Measurements from ENCODE around the gene FRY.

FRY gene

DNA sequence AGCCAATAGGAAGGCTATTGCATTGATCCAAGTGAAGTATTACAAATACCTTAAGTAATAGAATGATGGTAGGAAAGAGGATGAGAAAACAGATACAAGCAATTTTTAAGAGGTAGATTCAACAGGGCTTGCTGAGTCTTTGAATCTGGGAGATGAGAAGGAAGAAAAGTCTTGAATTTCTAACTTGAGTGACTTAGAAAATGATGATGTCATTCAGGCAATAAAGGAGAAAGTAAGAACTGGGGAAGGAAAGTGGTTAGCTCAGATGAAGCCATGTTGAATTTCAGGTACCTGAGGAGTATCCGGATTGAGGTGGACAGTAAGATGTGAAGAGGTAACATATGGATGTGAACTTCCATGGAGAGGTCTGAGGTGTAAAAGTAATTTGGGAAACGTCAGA is 15.5 kb upstream of the FRY start:
- ChIA-PET CTCF (interaction anchor here (0.9 to 1.4 kb wide), 3 partner anchors 148 to 566 kb away, joined by 3 to 5 read pairs (median 3); no protein-coding TSS in a partner anchor), POLR2A (no interaction called here)
- no peak for DNase-seq (ENCODE audit: low read depth, low spot score)
- TF ChIP-seq, protein P1, sequence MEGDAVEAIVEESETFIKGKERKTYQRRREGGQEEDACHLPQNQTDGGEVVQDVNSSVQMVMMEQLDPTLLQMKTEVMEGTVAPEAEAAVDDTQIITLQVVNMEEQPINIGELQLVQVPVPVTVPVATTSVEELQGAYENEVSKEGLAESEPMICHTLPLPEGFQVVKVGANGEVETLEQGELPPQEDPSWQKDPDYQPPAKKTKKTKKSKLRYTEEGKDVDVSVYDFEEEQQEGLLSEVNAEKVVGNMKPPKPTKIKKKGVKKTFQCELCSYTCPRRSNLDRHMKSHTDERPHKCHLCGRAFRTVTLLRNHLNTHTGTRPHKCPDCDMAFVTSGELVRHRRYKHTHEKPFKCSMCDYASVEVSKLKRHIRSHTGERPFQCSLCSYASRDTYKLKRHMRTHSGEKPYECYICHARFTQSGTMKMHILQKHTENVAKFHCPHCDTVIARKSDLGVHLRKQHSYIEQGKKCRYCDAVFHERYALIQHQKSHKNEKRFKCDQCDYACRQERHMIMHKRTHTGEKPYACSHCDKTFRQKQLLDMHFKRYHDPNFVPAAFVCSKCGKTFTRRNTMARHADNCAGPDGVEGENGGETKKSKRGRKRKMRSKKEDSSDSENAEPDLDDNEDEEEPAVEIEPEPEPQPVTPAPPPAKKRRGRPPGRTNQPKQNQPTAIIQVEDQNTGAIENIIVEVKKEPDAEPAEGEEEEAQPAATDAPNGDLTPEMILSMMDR (IDR thresholded peaks at IDR 0.05; ENCODE audit: insufficient read depth, low read length, missing control alignments), result no peak
- H3K4me3 ChIP-seq (ENCODE audit: low read depth, low read length), result no peak overlapping the region

DNA sequence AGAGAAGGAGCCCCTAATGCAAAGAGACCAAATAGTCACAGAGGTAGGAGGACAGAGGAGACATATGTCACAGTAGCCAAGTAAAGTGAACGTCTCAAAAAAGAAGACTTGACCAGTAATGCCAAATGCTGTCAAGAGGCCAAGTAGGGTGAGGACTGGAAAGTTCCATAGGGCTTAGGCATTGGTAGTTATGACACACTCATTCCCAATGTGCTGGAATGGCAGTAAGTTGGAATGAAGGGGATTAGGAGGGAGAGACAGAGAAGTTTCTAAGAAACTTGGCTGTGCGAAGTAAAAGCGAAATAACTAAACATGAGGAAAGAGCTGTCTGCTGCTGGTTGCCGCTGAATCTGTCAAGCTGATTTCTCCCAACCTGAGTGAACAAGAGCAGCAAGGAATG is 14.9 kb upstream of the FRY start:
- CTCF ChIA-PET, result interaction anchor here (0.9 to 1.4 kb wide), 4 partner anchors 13 to 565 kb away, joined by 3 to 5 read pairs (median 3); no protein-coding TSS in a partner anchor
- no peak overlapping the region for H3K4me3 ChIP-seq (ENCODE audit: low read depth, low read length)
- no peak for DNase-seq (ENCODE audit: low read depth, low spot score)
- POLR2A ChIA-PET, result no interaction called here
- TF ChIP-seq, protein P1 (IDR thresholded peaks at IDR 0.05; ENCODE audit: insufficient read depth, low read length, missing control alignments), result no peak

DNA sequence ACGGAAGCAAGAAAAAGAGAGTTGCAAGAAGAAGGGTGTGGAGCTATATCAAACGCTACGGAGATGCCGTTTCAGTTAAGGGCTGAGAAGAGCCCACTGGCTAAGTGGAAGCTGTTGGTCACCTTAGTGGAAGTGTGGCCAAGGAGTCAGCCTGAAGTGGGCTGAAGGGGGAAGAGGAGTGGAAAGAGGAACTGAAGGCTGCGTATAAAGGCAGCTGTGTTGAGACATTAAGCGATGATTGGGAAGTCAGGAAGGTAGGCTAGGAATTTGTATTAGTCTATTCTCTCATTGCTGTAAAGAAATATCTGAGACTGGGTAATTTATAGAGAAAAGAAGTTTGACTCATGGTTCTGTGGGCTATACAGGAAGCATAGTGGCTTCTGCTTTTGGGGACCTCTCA is 14.1 kb upstream of the FRY start:
- CTCF ChIA-PET, result interaction anchor here (0.5 to 1.4 kb wide), 5 partner anchors 9 to 618 kb away, joined by 3 to 6 read pairs (median 3); no protein-coding TSS in a partner anchor
- POLR2A ChIA-PET, result no interaction called here
- TF ChIP-seq, protein P1 (IDR thresholded peaks at IDR 0.05; ENCODE audit: insufficient read depth, low read length, missing control alignments), result no peak
- DNase-seq (ENCODE audit: low read depth, low spot score), result no peak
- no peak overlapping the region for H3K4me3 ChIP-seq (ENCODE audit: low read depth, low read length)

DNA sequence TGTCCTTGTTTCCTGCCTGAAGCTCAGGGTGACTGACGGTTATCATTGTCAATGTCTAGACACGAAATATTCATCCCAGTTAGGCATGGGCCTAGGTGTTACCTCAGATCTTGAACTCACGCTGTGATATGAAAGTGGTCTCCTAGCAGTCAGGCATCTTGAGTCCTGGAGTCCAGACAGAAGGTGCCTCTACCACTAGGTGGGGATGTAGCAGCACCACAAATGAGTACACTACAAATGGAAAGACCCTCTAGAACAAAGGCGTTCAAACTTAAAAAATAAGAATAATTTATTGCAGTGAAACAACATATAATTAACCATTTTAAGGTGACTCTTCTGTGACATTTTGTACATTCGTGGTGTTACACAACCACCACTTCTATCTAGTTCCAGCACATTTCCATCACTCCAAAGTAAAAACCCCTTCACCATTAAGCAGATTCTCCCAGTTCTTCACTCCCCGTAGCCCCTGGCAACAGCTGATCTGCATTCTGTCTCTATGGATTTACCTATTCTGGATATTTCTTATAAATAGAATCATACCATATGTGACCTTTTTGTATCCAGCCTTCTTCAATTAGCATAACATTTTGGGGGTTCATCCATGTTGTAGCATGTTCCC is 11.9 kb upstream of the FRY start:
- no peak for DNase-seq (ENCODE audit: low read depth, low spot score)
- TF ChIP-seq, protein P1 (IDR thresholded peaks at IDR 0.05; ENCODE audit: insufficient read depth, low read length, missing control alignments), result peak; percentile 72
- POLR2A ChIA-PET, result no interaction called here
- no peak overlapping the region for H3K4me3 ChIP-seq (ENCODE audit: low read depth, low read length)
- CTCF ChIA-PET, result interaction anchor here (0.9 to 1.7 kb wide), 10 partner anchors 8 to 561 kb away, joined by 3 to 9 read pairs (median 4); partner anchors contain the start of gene FRY

DNA sequence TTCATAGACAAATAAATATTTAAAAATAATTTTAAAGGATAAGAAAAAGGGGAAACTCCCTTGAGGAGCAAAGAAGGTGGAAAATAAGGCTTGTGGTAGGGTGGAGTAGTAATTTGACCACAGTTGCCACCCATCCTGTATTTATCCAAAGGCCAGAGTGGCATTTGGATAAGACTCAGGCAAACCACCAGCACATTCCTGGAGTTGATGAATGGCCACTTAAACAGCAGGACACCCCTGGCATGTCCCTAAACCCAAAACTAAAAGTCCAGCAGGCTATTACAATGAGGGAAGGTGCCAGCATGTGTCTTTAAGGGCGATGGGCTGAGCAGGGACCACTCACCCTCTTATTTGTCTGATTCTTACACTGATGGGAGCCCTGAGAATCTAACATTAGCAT is 9.8 kb upstream of the FRY start:
- H3K4me3 ChIP-seq (ENCODE audit: low read depth, low read length), result no peak overlapping the region
- POLR2A ChIA-PET, result interaction anchor here (0.6 kb wide), 1 partner anchor 207 kb away, joined by 3 read pairs; no protein-coding TSS in a partner anchor
- TF ChIP-seq, protein P1 (IDR thresholded peaks at IDR 0.05; ENCODE audit: insufficient read depth, low read length, missing control alignments), result no peak
- CTCF ChIA-PET, result interaction anchor here (0.9 to 1.7 kb wide), 4 partner anchors 11 to 559 kb away, joined by 3 to 9 read pairs (median 4); partner anchors contain the start of genes BRCA2 and ZAR1L
- no peak for DNase-seq (ENCODE audit: low read depth, low spot score)

DNA sequence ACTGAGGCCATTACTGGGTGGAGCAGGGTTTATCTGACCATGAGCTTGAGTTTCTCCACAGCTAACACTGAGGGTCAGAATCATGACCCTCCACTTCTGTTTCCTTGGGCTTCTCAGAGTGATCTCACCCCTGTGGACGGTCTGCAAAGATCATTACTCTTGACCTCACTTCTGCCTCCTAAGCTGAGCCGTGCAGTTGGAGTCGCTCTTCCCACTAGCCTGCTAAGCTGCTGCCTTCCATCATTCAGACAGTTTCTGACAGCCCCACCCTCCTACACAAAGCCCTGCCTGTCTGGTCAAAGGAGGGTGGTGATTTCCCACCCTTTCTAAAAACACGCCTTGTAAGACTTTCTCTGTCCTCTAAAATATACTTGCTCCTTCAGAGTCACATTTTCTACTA is 9.3 kb upstream of the FRY start:
- ChIA-PET CTCF (interaction anchor here (1.0 to 1.7 kb wide), 4 partner anchors 12 to 559 kb away, joined by 3 to 9 read pairs (median 4); partner anchors contain the start of genes BRCA2 and ZAR1L), POLR2A (interaction anchor here (0.6 kb wide), 1 partner anchor 206 kb away, joined by 3 read pairs; no protein-coding TSS in a partner anchor)
- no peak overlapping the region for H3K4me3 ChIP-seq (ENCODE audit: low read depth, low read length)
- no peak for DNase-seq (ENCODE audit: low read depth, low spot score)
- TF ChIP-seq, protein P1 (IDR thresholded peaks at IDR 0.05; ENCODE audit: insufficient read depth, low read length, missing control alignments), result no peak

Measured in AG04449 (cell line).